ENCODE results near the gene ITGAV.

Gene ITGAV

GRCh38 chr2:186696804-186697203, 106.9 kb downstream of the ITGAV start:
- Mint-ChIP-seq H3K9me3 (no peaks in the 10 kb centered on the region), H3K36me3 (ENCODE audit: low read depth) (no peaks in the 10 kb centered on the region), H3K27ac (no peak overlapping the region), H3K4me3 (peak overlapping the region; percentile 35 to 62 (median 40)), H3K4me1 (peaks cover 29% of the 10 kb centered on the region), H3K27me3 (ENCODE audit: low read depth) (peaks cover 4% of the 10 kb centered on the region)
- no peak for TF ChIP-seq CTCF (IDR thresholded peaks at IDR 0.05; ENCODE audit: unreplicated experiment in 3 of 3)

GRCh38 chr2:186697536-186697935, 107.7 kb downstream of the ITGAV start:
- peaks cover 29% of the 10 kb centered on the region for H3K4me1 Mint-ChIP-seq
- no peak overlapping the region for H3K27ac Mint-ChIP-seq
- peaks cover 4% of the 10 kb centered on the region for H3K27me3 Mint-ChIP-seq (ENCODE audit: low read depth)
- no peak overlapping the region for H3K4me3 Mint-ChIP-seq
- no peaks in the 10 kb centered on the region for H3K9me3 Mint-ChIP-seq
- no peak for TF ChIP-seq CTCF (IDR thresholded peaks at IDR 0.05; ENCODE audit: unreplicated experiment in 3 of 3)
- H3K36me3 Mint-ChIP-seq (ENCODE audit: low read depth) = no peaks in the 10 kb centered on the region

- Mint-ChIP-seq H3K36me3 (ENCODE audit: low read depth) (no peaks in the 10 kb centered on the region), H3K4me1 (peaks cover 16% of the 10 kb centered on the region), H3K4me3 (no peak overlapping the region), H3K27me3 (ENCODE audit: low read depth) (peaks cover 4% of the 10 kb centered on the region), H3K9me3 (no peaks in the 10 kb centered on the region), H3K27ac (no peak overlapping the region)
- TF ChIP-seq CTCF (IDR thresholded peaks at IDR 0.05; ENCODE audit: unreplicated experiment in 3 of 3) = no peak
These were observed 109.9 kb downstream of the ITGAV start for GRCh38 chr2:186699742-186700141.

- H3K4me3 Mint-ChIP-seq = no peak overlapping the region
- peak overlapping the region in 1 of 3 experiments; percentile 11 for H3K27ac Mint-ChIP-seq
- no peaks in the 10 kb centered on the region for H3K36me3 Mint-ChIP-seq (ENCODE audit: low read depth)
- no peaks in the 10 kb centered on the region for H3K9me3 Mint-ChIP-seq
- H3K27me3 Mint-ChIP-seq (ENCODE audit: low read depth) = peaks cover 4% of the 10 kb centered on the region
- TF ChIP-seq CTCF (IDR thresholded peaks at IDR 0.05; ENCODE audit: unreplicated experiment in 3 of 3) = no peak
- H3K4me1 Mint-ChIP-seq = no peaks in the 10 kb centered on the region
These were observed 112.2 kb downstream of the ITGAV start for GRCh38 chr2:186702006-186702405.

GRCh38 chr2:186702501-186702900, 112.6 kb downstream of the ITGAV start:
- peaks cover 4% of the 10 kb centered on the region for H3K27me3 Mint-ChIP-seq (ENCODE audit: low read depth)
- no peak for TF ChIP-seq CTCF (IDR thresholded peaks at IDR 0.05; ENCODE audit: unreplicated experiment in 3 of 3)
- H3K9me3 Mint-ChIP-seq = no peaks in the 10 kb centered on the region
- no peaks in the 10 kb centered on the region for H3K36me3 Mint-ChIP-seq (ENCODE audit: low read depth)
- H3K4me3 Mint-ChIP-seq = no peak overlapping the region
- H3K27ac Mint-ChIP-seq = no peak overlapping the region
- no peaks in the 10 kb centered on the region for H3K4me1 Mint-ChIP-seq

- no peak overlapping the region for H3K4me3 Mint-ChIP-seq
- H3K27ac Mint-ChIP-seq = no peak overlapping the region
- H3K27me3 Mint-ChIP-seq (ENCODE audit: low read depth) = peaks cover 4% of the 10 kb centered on the region
- TF ChIP-seq CTCF (IDR thresholded peaks at IDR 0.05; ENCODE audit: unreplicated experiment in 3 of 3) = no peak
- H3K36me3 Mint-ChIP-seq (ENCODE audit: low read depth) = no peaks in the 10 kb centered on the region
- no peaks in the 10 kb centered on the region for H3K4me1 Mint-ChIP-seq
- H3K9me3 Mint-ChIP-seq = no peaks in the 10 kb centered on the region
These were observed 115.0 kb downstream of the ITGAV start for GRCh38 chr2:186704897-186705296.
